Measurements from ENCODE around the gene ALDH1B1. TPM values are rescaled to one million over a fixed set of nuclear protein-coding genes. Genes with fewer than 3 reads are reported as not detected.
"Not testable (repeated sequence)": the region's sequence is repeated elsewhere in the genome, so short reads cannot be mapped to it uniquely, and the experiment has no call there.

Gene ALDH1B1
- total RNA-seq, 1 experiment from 2014 or later: 21.8 TPM

- in situ Hi-C loops (cut with HindIII; ENCODE audit: low pct_unique_long_range_greater_than_20kb, low sequenced_read_pairs): no loop called here
- no peak for DNase-seq (ENCODE audit: low read depth)
Observed at GRCh38 chr9:38396371-38396671, 3.8 kb downstream of the ALDH1B1 start.

- DNase-seq (ENCODE audit: low read depth); in situ Hi-C loops (cut with HindIII; ENCODE audit: low pct_unique_long_range_greater_than_20kb, low sequenced_read_pairs): not testable (repeated sequence)
Observed at GRCh38 chr9:38399191-38399590, 6.7 kb downstream of the ALDH1B1 start.

DNA sequence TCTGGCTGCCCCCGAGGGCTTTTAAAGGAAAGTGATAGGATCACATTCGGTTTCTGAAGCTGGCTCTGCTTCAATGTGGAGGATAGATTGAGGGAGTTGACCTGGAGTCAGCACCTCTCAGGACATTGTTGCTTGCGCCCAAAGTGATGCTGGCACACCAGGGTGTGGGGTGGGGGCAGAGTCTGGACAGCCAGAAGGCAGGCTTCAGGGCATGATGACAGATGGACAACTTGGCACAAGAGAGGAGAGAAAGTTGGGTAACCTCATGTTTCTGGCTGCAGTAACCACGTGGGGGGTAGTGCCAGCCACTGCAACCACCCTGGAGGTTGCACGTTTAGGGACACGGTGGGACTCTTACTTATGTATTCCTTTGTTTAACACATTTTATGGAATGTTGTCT is 9.5 kb downstream of the ALDH1B1 start:
- in situ Hi-C loops (cut with HindIII; ENCODE audit: low pct_unique_long_range_greater_than_20kb, low sequenced_read_pairs): no loop called here
- DNase-seq (ENCODE audit: low read depth): no peak

GRCh38 chr9:38404314-38404713 is 11.8 kb downstream of the ALDH1B1 start:
- no peak for DNase-seq (ENCODE audit: low read depth)
- in situ Hi-C loops (cut with HindIII; ENCODE audit: low pct_unique_long_range_greater_than_20kb, low sequenced_read_pairs): no loop called here

DNA sequence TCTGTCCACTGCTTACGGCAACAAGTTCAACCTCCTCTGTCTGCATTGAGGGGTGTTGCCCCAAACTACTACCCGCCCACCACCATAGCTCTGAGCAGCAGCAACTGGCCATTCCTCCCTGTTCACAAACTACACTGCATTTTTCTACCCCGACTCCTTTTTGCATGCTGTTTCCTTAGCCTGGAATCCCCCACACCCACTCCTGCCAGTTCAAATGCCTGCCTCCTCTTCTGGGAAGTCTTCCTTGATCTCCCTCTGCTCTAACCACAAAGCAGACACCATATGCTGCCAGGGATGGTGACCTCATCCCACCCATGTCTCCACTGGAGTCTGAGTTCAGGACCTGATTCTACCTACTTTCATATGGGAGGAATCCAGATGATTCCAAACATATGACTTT is 13.3 kb downstream of the ALDH1B1 start:
- DNase-seq (ENCODE audit: low read depth): no peak
- in situ Hi-C loops (cut with HindIII; ENCODE audit: low pct_unique_long_range_greater_than_20kb, low sequenced_read_pairs): no loop called here

- in situ Hi-C loops (cut with HindIII; ENCODE audit: low pct_unique_long_range_greater_than_20kb, low sequenced_read_pairs): no loop called here
- no peak for DNase-seq (ENCODE audit: low read depth)
Observed at GRCh38 chr9:38406476-38407186, 14.1 kb downstream of the ALDH1B1 start.

DNA sequence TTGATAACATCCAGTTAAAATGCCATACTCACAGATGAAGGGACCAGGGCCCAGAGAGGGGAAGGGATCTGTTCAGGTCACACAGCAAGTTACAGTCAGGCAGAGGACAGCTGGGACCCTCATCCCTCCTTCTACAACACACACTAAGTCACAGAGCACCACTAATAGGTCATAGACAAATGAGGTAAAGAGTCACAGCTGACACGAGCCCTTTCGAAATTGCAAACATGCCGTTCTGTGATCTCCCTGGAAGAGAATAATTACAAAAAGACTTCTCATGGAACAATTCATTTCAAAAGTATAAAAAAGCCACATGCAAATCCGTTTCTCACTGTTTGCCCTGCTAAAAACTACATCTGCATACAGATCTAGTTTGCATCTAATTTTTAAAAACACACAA is 16.2 kb downstream of the ALDH1B1 start:
- no peak for DNase-seq (ENCODE audit: low read depth)
- in situ Hi-C loops (cut with HindIII; ENCODE audit: low pct_unique_long_range_greater_than_20kb, low sequenced_read_pairs): no loop called here

DNA sequence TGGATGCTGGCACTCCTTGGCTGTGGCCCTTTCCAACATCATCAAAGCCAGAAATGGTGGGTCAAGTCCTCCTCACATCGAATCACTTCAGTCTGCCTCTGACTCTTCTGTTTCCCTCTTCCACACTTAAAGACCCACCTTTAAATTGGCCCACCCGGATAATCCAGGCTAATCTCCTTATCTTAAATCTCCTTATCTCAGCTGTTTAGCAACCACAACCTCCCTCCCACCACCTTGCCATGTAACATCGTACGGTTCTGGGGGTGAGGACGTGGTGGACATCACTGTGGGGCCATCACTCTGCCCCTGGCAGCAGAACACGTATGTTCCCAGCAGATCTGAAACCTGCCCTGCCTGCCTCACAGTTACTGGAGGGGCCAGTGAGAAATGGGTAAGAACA is 20.2 kb downstream of the ALDH1B1 start:
- in situ Hi-C loops (cut with HindIII; ENCODE audit: low pct_unique_long_range_greater_than_20kb, low sequenced_read_pairs): no loop called here
- no peak for DNase-seq (ENCODE audit: low read depth)

DNA sequence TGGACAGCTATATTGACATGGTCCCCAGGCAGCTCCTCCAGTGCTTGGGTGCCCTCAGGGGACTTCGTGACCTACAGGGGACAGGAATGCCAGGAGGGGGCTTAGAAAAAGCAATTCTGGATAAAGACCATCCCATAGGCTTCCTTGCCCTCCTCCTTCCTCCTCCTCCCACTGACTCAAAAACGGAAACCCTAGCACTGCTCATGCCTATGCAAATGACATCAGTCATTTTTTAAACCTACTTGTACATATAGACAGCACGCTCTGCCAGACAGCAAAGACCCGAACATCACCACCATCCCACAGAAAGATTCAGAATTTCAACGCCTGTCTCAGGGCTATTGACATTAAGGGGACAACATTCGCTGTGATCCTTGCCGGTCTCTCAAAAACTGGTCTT is 20.8 kb downstream of the ALDH1B1 start:
- no peak for DNase-seq (ENCODE audit: low read depth)
- in situ Hi-C loops (cut with HindIII; ENCODE audit: low pct_unique_long_range_greater_than_20kb, low sequenced_read_pairs): no loop called here

DNA sequence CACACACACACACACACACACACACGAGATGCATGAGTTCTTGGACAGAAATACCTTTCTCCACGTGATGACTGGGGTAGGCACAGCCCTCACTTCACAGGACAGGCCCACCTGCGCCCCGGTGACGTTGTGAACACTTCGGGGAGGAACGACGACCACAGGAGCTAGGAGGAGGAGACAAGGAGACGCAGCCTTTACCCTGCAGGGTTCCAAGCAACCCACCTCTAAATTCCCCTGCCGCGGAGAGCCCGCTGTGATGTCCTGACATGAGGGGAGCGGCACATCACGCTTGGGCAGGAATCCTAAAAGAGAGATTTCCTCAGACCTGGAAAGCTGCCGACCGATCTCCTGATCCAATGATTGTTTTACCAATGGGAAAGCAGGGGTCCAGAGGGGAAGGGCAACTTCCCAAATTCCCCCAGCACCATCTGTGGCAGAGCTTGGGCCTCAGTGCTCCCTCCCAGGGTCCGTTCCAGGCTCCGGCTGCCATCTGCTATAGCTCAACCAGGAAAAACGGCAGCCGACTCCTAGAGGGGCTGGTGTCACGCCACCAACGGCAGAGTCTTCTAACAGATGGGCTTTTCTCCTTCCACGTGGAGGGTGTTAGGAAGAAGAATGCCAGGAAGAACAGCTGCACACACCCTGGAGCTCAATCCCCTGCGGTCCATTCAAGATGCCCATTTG is 21.7 kb downstream of the ALDH1B1 start:
- in situ Hi-C loops (cut with HindIII; ENCODE audit: low pct_unique_long_range_greater_than_20kb, low sequenced_read_pairs): no loop called here
- DNase-seq (ENCODE audit: low read depth): no peak

DNA sequence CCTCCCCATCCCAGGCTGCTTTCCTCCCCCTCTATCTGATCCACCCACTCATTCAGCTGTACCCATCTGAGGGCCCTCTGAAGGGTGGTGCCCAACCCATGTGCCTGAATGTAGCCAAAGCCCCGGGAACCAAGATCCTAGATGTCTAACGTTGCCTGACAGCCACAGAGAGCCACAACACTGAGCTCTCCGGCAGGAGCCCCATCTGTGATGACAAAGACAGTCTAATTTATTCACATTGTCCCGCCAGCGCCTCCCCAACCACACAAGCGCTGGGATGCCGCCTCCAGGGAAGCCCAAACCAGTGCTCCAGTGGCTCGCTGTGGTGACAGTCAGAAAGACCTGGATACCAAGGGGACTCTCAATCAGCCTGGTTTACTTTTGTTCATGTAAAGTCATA is 23.4 kb downstream of the ALDH1B1 start:
- in situ Hi-C loops (cut with HindIII; ENCODE audit: low pct_unique_long_range_greater_than_20kb, low sequenced_read_pairs): no loop called here

DNA sequence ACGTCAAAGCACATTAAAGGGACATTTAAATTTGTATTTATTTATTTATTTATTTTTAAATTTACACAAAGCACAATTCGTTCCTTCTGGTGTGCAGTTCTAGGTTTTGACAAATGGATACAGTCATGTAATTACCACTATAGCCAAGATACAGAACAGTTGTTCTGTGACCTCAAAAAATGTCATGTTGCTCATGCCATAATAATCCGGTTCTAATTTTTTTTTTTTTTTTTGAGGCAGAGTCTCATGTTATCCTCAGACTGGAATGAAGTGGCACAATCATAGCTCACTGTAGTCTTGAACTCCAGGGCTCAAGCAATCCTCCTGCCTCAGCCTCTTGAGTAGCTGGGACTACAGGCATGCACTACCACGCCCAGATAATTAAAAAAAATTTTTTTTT is 24.0 kb downstream of the ALDH1B1 start:
- DNase-seq (ENCODE audit: low read depth): no peak
- in situ Hi-C loops (cut with HindIII; ENCODE audit: low pct_unique_long_range_greater_than_20kb, low sequenced_read_pairs): no loop called here

More for the DNA sequence above, 23.4 kb downstream of the ALDH1B1 start:
- DNase-seq (ENCODE audit: low read depth): no peak

- no peak for DNase-seq (ENCODE audit: low read depth)
- in situ Hi-C loops (cut with HindIII; ENCODE audit: low pct_unique_long_range_greater_than_20kb, low sequenced_read_pairs): no loop called here
Observed at GRCh38 chr9:38417003-38417945, 24.8 kb downstream of the ALDH1B1 start.

- in situ Hi-C loops (cut with HindIII; ENCODE audit: low pct_unique_long_range_greater_than_20kb, low sequenced_read_pairs): no loop called here
- DNase-seq (ENCODE audit: low read depth): no peak
Observed at GRCh38 chr9:38418366-38418765, 25.9 kb downstream of the ALDH1B1 start.

DNA sequence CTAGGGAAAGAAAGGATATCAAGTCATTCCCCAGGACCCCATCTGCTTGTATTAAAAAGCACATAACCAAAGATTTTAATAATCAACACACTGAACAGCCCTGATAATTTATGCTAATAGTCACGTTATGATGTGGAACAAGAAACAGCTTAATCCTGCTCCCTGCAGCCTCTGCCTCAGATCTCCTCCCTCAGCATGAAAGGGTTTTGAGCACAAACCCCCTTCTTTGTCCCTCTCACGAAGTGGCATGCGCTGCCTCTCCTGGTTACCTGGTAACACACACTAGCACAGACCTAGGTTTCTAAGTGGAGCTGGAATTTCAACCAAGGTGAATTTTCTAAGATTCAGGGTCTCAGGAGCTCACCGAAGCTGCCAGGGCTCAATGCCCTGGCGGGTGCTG is 26.7 kb downstream of the ALDH1B1 start:
- DNase-seq (ENCODE audit: low read depth): no peak

DNA sequence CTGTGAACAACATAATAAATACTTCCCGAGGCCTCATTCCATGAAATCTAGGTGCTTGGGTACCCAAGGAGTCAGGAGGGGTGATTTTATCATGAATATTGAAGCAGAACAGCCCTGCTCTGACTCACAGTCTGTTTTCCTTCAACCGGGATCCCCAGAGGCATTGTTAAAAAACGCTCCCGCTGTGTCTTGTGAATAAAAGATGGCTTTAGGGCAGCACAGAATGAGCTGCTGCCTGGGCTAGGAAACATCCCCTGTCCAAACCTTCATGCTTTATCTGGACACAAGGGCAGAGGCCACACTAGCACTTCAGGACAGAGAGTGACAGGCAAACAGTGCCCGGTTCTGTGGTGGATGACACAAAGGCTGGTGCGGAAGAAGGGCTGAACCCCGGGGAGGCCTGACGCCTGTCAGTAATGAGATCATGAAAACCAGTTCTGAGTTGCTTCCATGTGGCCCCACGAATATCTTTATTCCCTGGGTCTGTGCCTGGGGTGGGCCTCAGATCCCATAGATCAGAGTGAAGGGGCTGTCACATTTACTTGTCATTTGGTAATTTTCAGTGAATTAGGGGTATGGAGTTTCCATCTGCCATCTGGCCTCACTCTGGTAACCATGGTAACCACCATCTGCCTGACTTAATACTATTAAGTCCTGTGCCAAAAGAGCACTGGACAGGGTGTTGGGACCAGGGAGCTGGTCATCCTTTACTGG is 29.2 kb downstream of the ALDH1B1 start:
- in situ Hi-C loops (cut with HindIII; ENCODE audit: low pct_unique_long_range_greater_than_20kb, low sequenced_read_pairs): no loop called here
- no peak for DNase-seq (ENCODE audit: low read depth)

More for the DNA sequence above, 26.7 kb downstream of the ALDH1B1 start:
- in situ Hi-C loops (cut with HindIII; ENCODE audit: low pct_unique_long_range_greater_than_20kb, low sequenced_read_pairs): no loop called here

DNA sequence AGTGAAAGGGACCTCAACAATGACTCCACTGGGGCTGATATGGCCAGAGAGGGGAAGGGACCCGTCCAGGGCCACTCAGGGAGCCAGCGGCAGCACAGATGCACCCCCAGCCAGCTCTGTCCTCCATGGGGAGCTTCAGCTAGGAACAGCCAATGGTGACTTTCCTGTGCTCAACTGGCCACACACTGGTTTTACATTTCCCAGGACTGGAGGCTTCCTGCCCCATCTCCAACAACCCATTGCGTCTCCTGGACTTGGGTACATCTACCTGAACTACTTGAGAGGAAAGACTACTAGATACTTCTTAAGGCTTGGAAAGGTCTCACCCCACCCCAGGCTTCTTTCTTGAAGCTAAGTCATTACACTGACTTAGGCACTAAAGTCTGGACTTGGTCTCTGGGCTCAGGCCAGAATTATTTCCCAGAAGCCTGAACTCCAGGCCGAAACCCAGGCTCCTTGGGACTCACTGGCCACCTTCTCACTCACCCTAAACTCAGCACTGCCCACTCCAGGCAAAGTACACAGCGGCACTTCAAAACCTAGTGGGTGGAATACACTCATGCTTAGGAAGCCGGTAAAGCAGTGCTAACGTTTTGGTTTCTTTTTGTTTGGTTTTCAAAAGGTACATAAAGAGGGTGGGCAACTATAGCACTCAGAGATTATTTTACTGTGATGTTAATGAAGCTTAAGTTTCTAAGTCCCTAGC is 30.2 kb downstream of the ALDH1B1 start:
- in situ Hi-C loops (cut with HindIII; ENCODE audit: low pct_unique_long_range_greater_than_20kb, low sequenced_read_pairs): no loop called here
- DNase-seq (ENCODE audit: low read depth): no peak
